ENCODE measurements around the gene ZNF485. TPM values are rescaled to one million over a fixed set of nuclear protein-coding genes. Genes with fewer than 3 reads are reported as not detected.
A peak's percentile ranks its signal among the peaks of the same experiment; 100 is the strongest.
"Not testable (repeated sequence)": the region's sequence is repeated elsewhere in the genome, so short reads cannot be mapped to it uniquely, and the experiment has no call there.

The ZNF485 gene
- total and polyA plus RNA-seq, 3 experiments from 2014 or later, result 5.4 to 7.6 (median 5.5) TPM

GRCh38 chr10:43591303-43591904 is 14.8 kb upstream of the ZNF485 start:
- H3K36me3 Mint-ChIP-seq, result peaks cover 0 to 29% (median 2%) of the 10 kb centered on the region in 3 donors
- Histone ChIP-seq H3K27me3 (ENCODE audit: insufficient read depth, low read length, poor library complexity, severe bottlenecking) (no peaks in the 10 kb centered on the region), H3K4me1 (ENCODE audit: insufficient read depth, low read length) (peaks cover 21% of the 10 kb centered on the region), H3K36me3 (ENCODE audit: insufficient read depth, low read length) (no peaks in the 10 kb centered on the region), H3K4me3 (ENCODE audit: low read length) (no peak overlapping the region), H3K27ac (ENCODE audit: low read depth, low read length) (no peak overlapping the region), H3K9me3 (ENCODE audit: low read length) (no peaks in the 10 kb centered on the region)
- peaks cover 5 to 13% (median 11%) of the 10 kb centered on the region in 5 donors for H3K9me3 Mint-ChIP-seq
- ChIA-PET CTCF (no interaction called here), POLR2A (no interaction called here)
- peaks cover 4 to 7% of the 10 kb centered on the region in 2 donors for H3K27me3 Mint-ChIP-seq
- H3K4me3 Mint-ChIP-seq, result no peak overlapping the region
- peaks cover 21 to 25% (median 24%) of the 10 kb centered on the region in 3 donors for H3K4me1 Mint-ChIP-seq
- no peak for DNase-seq
- H3K27ac Mint-ChIP-seq, result peak overlapping the region in 1 of 8 donors; percentile 44

GRCh38 chr10:43594944-43595589 is 11.2 kb upstream of the ZNF485 start:
- POLR2A ChIA-PET, result no interaction called here
- peak overlapping the region; percentile 35 for H3K4me3 ChIP-seq (ENCODE audit: low read length)
- peaks cover 0 to 3% of the 10 kb centered on the region in 2 donors for H3K27me3 Mint-ChIP-seq

GRCh38 chr10:43595739-43596298 is 10.4 kb upstream of the ZNF485 start:
- H3K9me3 Mint-ChIP-seq, result peaks cover 5 to 12% (median 10%) of the 10 kb centered on the region in 5 donors
- Histone ChIP-seq H3K27me3 (ENCODE audit: insufficient read depth, low read length, poor library complexity, severe bottlenecking) (no peaks in the 10 kb centered on the region), H3K27ac (ENCODE audit: low read depth, low read length) (no peak overlapping the region), H3K36me3 (ENCODE audit: insufficient read depth, low read length) (no peaks in the 10 kb centered on the region), H3K4me1 (ENCODE audit: insufficient read depth, low read length) (peaks cover 23% of the 10 kb centered on the region), H3K9me3 (ENCODE audit: low read length) (no peaks in the 10 kb centered on the region), H3K4me3 (ENCODE audit: low read length) (peak overlapping the region; percentile 35)
- peaks cover 0 to 18% (median 2%) of the 10 kb centered on the region in 3 donors for H3K36me3 Mint-ChIP-seq
- peak overlapping the region; percentile 65 to 91 (median 87) for H3K4me3 Mint-ChIP-seq
- ChIA-PET CTCF (interaction anchor here (2.8 kb wide), 1 partner anchor 22 kb away, joined by 8 read pairs; the partner anchor contains the start of gene ZNF239), POLR2A (no interaction called here)
- peak overlapping the region; percentile 41 to 97 (median 82) for H3K27ac Mint-ChIP-seq
- H3K27me3 Mint-ChIP-seq, result no peaks in the 10 kb centered on the region
- peak in 1 of 5 donors; percentile 16 for DNase-seq
- peaks cover 31 to 38% (median 32%) of the 10 kb centered on the region in 3 donors for H3K4me1 Mint-ChIP-seq

More at GRCh38 chr10:43594944-43595589, 11.2 kb upstream of the ZNF485 start:
- Histone ChIP-seq H3K4me1 (ENCODE audit: insufficient read depth, low read length) (peaks cover 23% of the 10 kb centered on the region), H3K36me3 (ENCODE audit: insufficient read depth, low read length) (no peaks in the 10 kb centered on the region), H3K27me3 (ENCODE audit: insufficient read depth, low read length, poor library complexity, severe bottlenecking) (no peaks in the 10 kb centered on the region), H3K27ac (ENCODE audit: low read depth, low read length) (no peak overlapping the region), H3K9me3 (ENCODE audit: low read length) (no peaks in the 10 kb centered on the region)
- H3K9me3 Mint-ChIP-seq, result peaks cover 5 to 12% (median 11%) of the 10 kb centered on the region in 5 donors
- H3K4me1 Mint-ChIP-seq, result peaks cover 31 to 38% (median 32%) of the 10 kb centered on the region in 3 donors
- H3K36me3 Mint-ChIP-seq, result peaks cover 0 to 21% (median 2%) of the 10 kb centered on the region in 3 donors
- DNase-seq, result peak in 2 of 5 donors; percentile 12 to 19
- H3K27ac Mint-ChIP-seq, result peak overlapping the region; percentile 41 to 97 (median 82)
- H3K4me3 Mint-ChIP-seq, result peak overlapping the region; percentile 65 to 91 (median 87)
- CTCF ChIA-PET, result interaction anchor here (2.8 kb wide), 1 partner anchor 22 kb away, joined by 8 read pairs; the partner anchor contains the start of gene ZNF239

- no peaks in the 10 kb centered on the region for H3K36me3 ChIP-seq (ENCODE audit: insufficient read depth, low read length)
- DNase-seq, result no peak
- H3K9me3 Mint-ChIP-seq, result peaks cover 5 to 10% (median 8%) of the 10 kb centered on the region in 5 donors
- H3K9me3 ChIP-seq (ENCODE audit: low read length), result no peaks in the 10 kb centered on the region
- H3K4me3 ChIP-seq (ENCODE audit: low read length), result no peak overlapping the region
- no peak overlapping the region for H3K27ac ChIP-seq (ENCODE audit: low read depth, low read length)
- H3K4me1 Mint-ChIP-seq, result peaks cover 31 to 38% (median 32%) of the 10 kb centered on the region in 3 donors
- H3K36me3 Mint-ChIP-seq, result peaks cover 0 to 13% (median 2%) of the 10 kb centered on the region in 3 donors
- POLR2A ChIA-PET, result no interaction called here
- H3K27me3 ChIP-seq (ENCODE audit: insufficient read depth, low read length, poor library complexity, severe bottlenecking), result no peaks in the 10 kb centered on the region
- H3K27ac Mint-ChIP-seq, result peak overlapping the region in 2 of 8 donors; percentile 5 to 29
- CTCF ChIA-PET, result no interaction called here
- peak overlapping the region in 2 of 7 donors; percentile 87 to 88 for H3K4me3 Mint-ChIP-seq
- H3K4me1 ChIP-seq (ENCODE audit: insufficient read depth, low read length), result peaks cover 23% of the 10 kb centered on the region
- H3K27me3 Mint-ChIP-seq, result no peaks in the 10 kb centered on the region
Measured at GRCh38 chr10:43596546-43596945, 9.7 kb upstream of the ZNF485 start.

GRCh38 chr10:43598446-43598845 is 7.8 kb upstream of the ZNF485 start:
- Histone ChIP-seq H3K4me3 (ENCODE audit: low read length) (no peak overlapping the region), H3K9me3 (ENCODE audit: low read length) (no peaks in the 10 kb centered on the region), H3K4me1 (ENCODE audit: insufficient read depth, low read length) (peaks cover 23% of the 10 kb centered on the region), H3K27me3 (ENCODE audit: insufficient read depth, low read length, poor library complexity, severe bottlenecking) (no peaks in the 10 kb centered on the region), H3K27ac (ENCODE audit: low read depth, low read length) (no peak overlapping the region), H3K36me3 (ENCODE audit: insufficient read depth, low read length) (no peaks in the 10 kb centered on the region)
- ChIA-PET POLR2A (no interaction called here), CTCF (no interaction called here)
- Mint-ChIP-seq H3K27ac (no peak overlapping the region), H3K27me3 (no peaks in the 10 kb centered on the region), H3K4me1 (peaks cover 31 to 38% (median 32%) of the 10 kb centered on the region in 3 donors), H3K4me3 (no peak overlapping the region), H3K36me3 (peaks cover 0 to 6% (median 2%) of the 10 kb centered on the region in 3 donors), H3K9me3 (peaks cover 0 to 3% (median 0%) of the 10 kb centered on the region in 5 donors)
- no peak for DNase-seq

- Histone ChIP-seq H3K9me3 (ENCODE audit: low read length) (no peaks in the 10 kb centered on the region), H3K27ac (ENCODE audit: low read depth, low read length) (no peak overlapping the region), H3K4me3 (ENCODE audit: low read length) (no peak overlapping the region), H3K4me1 (ENCODE audit: insufficient read depth, low read length) (peaks cover 23% of the 10 kb centered on the region), H3K27me3 (ENCODE audit: insufficient read depth, low read length, poor library complexity, severe bottlenecking) (no peaks in the 10 kb centered on the region), H3K36me3 (ENCODE audit: insufficient read depth, low read length) (no peaks in the 10 kb centered on the region)
- H3K9me3 Mint-ChIP-seq, result no peaks in the 10 kb centered on the region
- CTCF ChIA-PET, result no interaction called here
- H3K27me3 Mint-ChIP-seq, result no peaks in the 10 kb centered on the region
- DNase-seq, result no peak
- H3K36me3 Mint-ChIP-seq, result no peaks in the 10 kb centered on the region
- no peak overlapping the region for H3K4me3 Mint-ChIP-seq
- H3K27ac Mint-ChIP-seq, result peak overlapping the region in 1 of 8 donors; percentile 71
- POLR2A ChIA-PET, result no interaction called here
- peaks cover 28 to 35% (median 29%) of the 10 kb centered on the region in 3 donors for H3K4me1 Mint-ChIP-seq
Measured at GRCh38 chr10:43599333-43599732, 6.9 kb upstream of the ZNF485 start.

GRCh38 chr10:43601576-43601975 is 4.7 kb upstream of the ZNF485 start:
- DNase-seq; H3K9me3 ChIP-seq (ENCODE audit: low read length); H3K27ac Mint-ChIP-seq; H3K4me1 ChIP-seq (ENCODE audit: insufficient read depth, low read length); H3K36me3 ChIP-seq (ENCODE audit: insufficient read depth, low read length); H3K4me3 ChIP-seq (ENCODE audit: low read length); H3K4me3 Mint-ChIP-seq; H3K27me3 Mint-ChIP-seq; H3K27ac ChIP-seq (ENCODE audit: low read depth, low read length); H3K36me3 Mint-ChIP-seq; H3K9me3 Mint-ChIP-seq; POLR2A ChIA-PET; CTCF ChIA-PET; H3K27me3 ChIP-seq (ENCODE audit: insufficient read depth, low read length, poor library complexity, severe bottlenecking): not testable (repeated sequence)
- H3K4me1 Mint-ChIP-seq, result peaks cover 13 to 22% (median 17%) of the 10 kb centered on the region in 3 donors

Data from CD8-positive, alpha-beta memory T cell (primary cell).